Measurements from ENCODE around the gene PDSS2.
"Not testable (repeated sequence)": the region's sequence is repeated elsewhere in the genome, so short reads cannot be mapped to it uniquely, and the experiment has no call there.

The PDSS2 gene

DNA sequence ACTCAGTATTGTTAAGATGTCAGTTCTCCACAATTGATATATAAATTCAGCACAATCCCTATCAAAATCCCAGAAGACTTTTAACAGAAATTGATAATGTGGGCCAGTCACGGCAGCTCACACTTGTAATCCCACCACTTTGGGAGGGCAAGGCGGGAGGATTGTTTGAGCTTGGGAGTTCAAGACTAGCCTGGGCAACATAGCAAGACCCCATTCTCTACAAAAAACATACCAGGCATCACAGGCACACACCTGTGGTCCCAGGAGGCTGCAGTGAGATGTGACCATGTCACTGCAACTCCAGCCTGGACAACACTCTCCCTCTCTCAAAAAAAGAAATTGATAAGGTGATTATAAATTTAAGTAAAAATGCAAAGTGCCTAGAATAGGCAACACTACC is 90.9 kb downstream of the PDSS2 start:
- no peak overlapping the region for H2AFZ ChIP-seq (ENCODE audit: low read depth)
- no peaks in the 10 kb centered on the region for H3K27me3 ChIP-seq (ENCODE audit: insufficient read depth, low read depth)
- H3K4me3 ChIP-seq (IDR thresholded peaks at IDR 0.05; ENCODE audit: insufficient read depth, low read depth, low read length), result no peak overlapping the region
- no peak overlapping the region for H3K27ac ChIP-seq
- H3K36me3 ChIP-seq (ENCODE audit: insufficient read depth), result no peaks in the 10 kb centered on the region
- no peaks in the 10 kb centered on the region for H3K79me2 ChIP-seq (ENCODE audit: insufficient read depth, low read depth)
- H4K20me1 ChIP-seq (ENCODE audit: insufficient read depth), result no peaks in the 10 kb centered on the region
- H3K9ac ChIP-seq, result no peak overlapping the region
- peaks cover 3% of the 10 kb centered on the region for H3K4me1 ChIP-seq (ENCODE audit: low read depth, poor library complexity, severe bottlenecking)
- H3K4me2 ChIP-seq, result no peak overlapping the region
- TF ChIP-seq, protein P1, sequence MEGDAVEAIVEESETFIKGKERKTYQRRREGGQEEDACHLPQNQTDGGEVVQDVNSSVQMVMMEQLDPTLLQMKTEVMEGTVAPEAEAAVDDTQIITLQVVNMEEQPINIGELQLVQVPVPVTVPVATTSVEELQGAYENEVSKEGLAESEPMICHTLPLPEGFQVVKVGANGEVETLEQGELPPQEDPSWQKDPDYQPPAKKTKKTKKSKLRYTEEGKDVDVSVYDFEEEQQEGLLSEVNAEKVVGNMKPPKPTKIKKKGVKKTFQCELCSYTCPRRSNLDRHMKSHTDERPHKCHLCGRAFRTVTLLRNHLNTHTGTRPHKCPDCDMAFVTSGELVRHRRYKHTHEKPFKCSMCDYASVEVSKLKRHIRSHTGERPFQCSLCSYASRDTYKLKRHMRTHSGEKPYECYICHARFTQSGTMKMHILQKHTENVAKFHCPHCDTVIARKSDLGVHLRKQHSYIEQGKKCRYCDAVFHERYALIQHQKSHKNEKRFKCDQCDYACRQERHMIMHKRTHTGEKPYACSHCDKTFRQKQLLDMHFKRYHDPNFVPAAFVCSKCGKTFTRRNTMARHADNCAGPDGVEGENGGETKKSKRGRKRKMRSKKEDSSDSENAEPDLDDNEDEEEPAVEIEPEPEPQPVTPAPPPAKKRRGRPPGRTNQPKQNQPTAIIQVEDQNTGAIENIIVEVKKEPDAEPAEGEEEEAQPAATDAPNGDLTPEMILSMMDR (conservative IDR thresholded peaks at IDR 0.05; ENCODE audit: low read depth, low read length), result no peak

- H3K9ac ChIP-seq; H3K4me2 ChIP-seq; H2AFZ ChIP-seq (ENCODE audit: low read depth); H3K27ac ChIP-seq; H3K36me3 ChIP-seq (ENCODE audit: insufficient read depth); H3K4me3 ChIP-seq (IDR thresholded peaks at IDR 0.05; ENCODE audit: insufficient read depth, low read depth, low read length); H3K27me3 ChIP-seq (ENCODE audit: insufficient read depth, low read depth); H3K4me1 ChIP-seq (ENCODE audit: low read depth, poor library complexity, severe bottlenecking); H3K79me2 ChIP-seq (ENCODE audit: insufficient read depth, low read depth); H4K20me1 ChIP-seq (ENCODE audit: insufficient read depth): not testable (repeated sequence)
Observed at GRCh38 chr6:107364173-107364572, 95.2 kb downstream of the PDSS2 start.

DNA sequence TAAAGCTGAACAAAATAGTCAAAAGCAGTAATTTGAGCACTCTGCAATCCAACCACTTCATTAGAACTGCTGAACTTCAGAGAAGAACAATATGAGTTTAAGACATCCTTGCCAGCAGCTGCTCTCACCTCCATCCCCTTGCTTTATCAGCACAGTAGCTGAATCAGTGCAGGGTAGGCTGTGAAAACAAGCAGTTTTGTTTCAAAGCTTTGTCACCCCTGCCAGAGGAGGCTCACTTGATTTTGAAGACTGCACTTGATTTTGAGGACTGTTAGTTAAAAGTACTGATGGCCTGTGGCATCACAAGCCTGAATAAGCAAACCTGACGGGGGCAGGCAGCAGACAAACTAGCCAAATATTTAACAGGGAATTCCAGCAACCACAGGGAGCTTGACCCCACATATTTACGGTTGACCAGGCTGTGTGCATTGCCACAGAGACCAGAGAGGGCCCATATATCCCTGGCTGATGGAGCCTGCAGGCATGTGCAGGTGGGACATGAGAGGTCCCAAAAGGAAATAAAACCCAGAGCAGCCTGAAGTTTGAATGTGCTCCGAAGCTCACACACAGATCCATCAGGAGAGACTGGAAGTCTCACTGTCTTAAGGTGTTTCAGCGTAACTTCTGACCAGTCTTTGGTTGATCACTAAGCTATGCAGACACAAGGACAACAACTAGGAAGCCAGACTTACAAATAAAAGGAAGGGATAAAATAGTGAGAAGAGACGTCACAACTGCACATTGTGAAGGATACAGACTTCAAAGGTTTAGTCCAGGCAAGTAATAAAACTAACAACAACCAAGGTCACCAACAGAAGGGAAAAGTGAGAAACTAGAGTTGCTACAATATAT is 97.4 kb downstream of the PDSS2 start:
- H3K4me2 ChIP-seq, result no peak overlapping the region
- no peak overlapping the region for H3K9ac ChIP-seq
- H3K27me3 ChIP-seq (ENCODE audit: insufficient read depth, low read depth), result no peaks in the 10 kb centered on the region
- peaks cover 3% of the 10 kb centered on the region for H3K4me1 ChIP-seq (ENCODE audit: low read depth, poor library complexity, severe bottlenecking)
- H3K36me3 ChIP-seq (ENCODE audit: insufficient read depth), result no peaks in the 10 kb centered on the region
- H2AFZ ChIP-seq (ENCODE audit: low read depth), result no peak overlapping the region
- TF ChIP-seq, protein P1 (conservative IDR thresholded peaks at IDR 0.05; ENCODE audit: low read depth, low read length), result no peak
- H4K20me1 ChIP-seq (ENCODE audit: insufficient read depth), result no peaks in the 10 kb centered on the region
- no peaks in the 10 kb centered on the region for H3K79me2 ChIP-seq (ENCODE audit: insufficient read depth, low read depth)
- no peak overlapping the region for H3K27ac ChIP-seq
- H3K4me3 ChIP-seq (IDR thresholded peaks at IDR 0.05; ENCODE audit: insufficient read depth, low read depth, low read length), result no peak overlapping the region

DNA sequence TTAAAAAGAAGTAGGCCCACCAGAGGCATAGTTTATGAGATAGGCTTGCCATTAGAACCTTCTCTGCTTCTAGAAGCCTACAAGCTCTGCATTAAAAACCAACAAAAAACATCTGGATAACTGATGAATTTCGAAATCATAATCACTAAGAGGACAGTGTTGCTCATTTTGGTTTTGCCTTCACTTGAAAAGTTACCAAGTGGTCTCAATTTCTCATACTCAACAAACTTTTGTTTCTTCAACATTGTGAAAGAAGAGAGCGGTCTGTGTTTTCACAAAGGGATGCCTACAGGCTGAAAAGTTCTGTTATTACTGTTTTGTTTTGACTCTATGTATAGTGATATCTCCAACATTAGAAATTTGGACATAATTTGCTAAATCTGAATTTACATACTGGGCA is 98.9 kb downstream of the PDSS2 start:
- no peaks in the 10 kb centered on the region for H3K79me2 ChIP-seq (ENCODE audit: insufficient read depth, low read depth)
- TF ChIP-seq, protein P1 (conservative IDR thresholded peaks at IDR 0.05; ENCODE audit: low read depth, low read length), result no peak
- no peaks in the 10 kb centered on the region for H3K4me1 ChIP-seq (ENCODE audit: low read depth, poor library complexity, severe bottlenecking)

GRCh38 chr6:107357842-107358241 is 101.5 kb downstream of the PDSS2 start:
- Histone ChIP-seq H2AFZ (ENCODE audit: low read depth) (no peak overlapping the region), H4K20me1 (ENCODE audit: insufficient read depth) (no peaks in the 10 kb centered on the region)
- TF ChIP-seq, protein P1 (conservative IDR thresholded peaks at IDR 0.05; ENCODE audit: low read depth, low read length), result no peak

More for the DNA sequence above, 98.9 kb downstream of the PDSS2 start:
- no peaks in the 10 kb centered on the region for H4K20me1 ChIP-seq (ENCODE audit: insufficient read depth)
- H3K4me2 ChIP-seq, result no peak overlapping the region
- H3K27me3 ChIP-seq (ENCODE audit: insufficient read depth, low read depth), result no peaks in the 10 kb centered on the region
- H3K4me3 ChIP-seq (IDR thresholded peaks at IDR 0.05; ENCODE audit: insufficient read depth, low read depth, low read length), result no peak overlapping the region
- no peak overlapping the region for H3K27ac ChIP-seq
- no peaks in the 10 kb centered on the region for H3K36me3 ChIP-seq (ENCODE audit: insufficient read depth)
- H2AFZ ChIP-seq (ENCODE audit: low read depth), result no peak overlapping the region
- H3K9ac ChIP-seq, result no peak overlapping the region

More at GRCh38 chr6:107357842-107358241, 101.5 kb downstream of the PDSS2 start:
- Histone ChIP-seq H3K4me1 (ENCODE audit: low read depth, poor library complexity, severe bottlenecking) (no peaks in the 10 kb centered on the region), H3K27ac (no peak overlapping the region), H3K9ac (no peak overlapping the region), H3K79me2 (ENCODE audit: insufficient read depth, low read depth) (no peaks in the 10 kb centered on the region), H3K27me3 (ENCODE audit: insufficient read depth, low read depth) (no peaks in the 10 kb centered on the region), H3K4me2 (no peak overlapping the region), H3K36me3 (ENCODE audit: insufficient read depth) (no peaks in the 10 kb centered on the region), H3K4me3 (IDR thresholded peaks at IDR 0.05; ENCODE audit: insufficient read depth, low read depth, low read length) (no peak overlapping the region)
